OCI-LY3 (cell line): Measurements from ENCODE around the gene DYNLT5.

Experiments used
- H2AFZ ChIP-seq: fragments of 200-600, 300-600 bp; shearing (Covaris generic); 2 replicates; pipeline ENCODE4 v1.6.0; 2014; ENCODE audit warnings: antibody characterized with exemption, low read depth, low read length
- H3K27ac ChIP-seq: fragments of 200-600, 300-600 bp; sonication (generic); 2 replicates; pipeline ENCODE4 v1.5.1; 2014; ENCODE audit warnings: mild to moderate bottlenecking, low read length, moderate library complexity, mixed read lengths
- H3K27me3 ChIP-seq: fragments of 200-600, 300-600 bp; sonication (generic); 2 replicates; pipeline ENCODE4 v1.6.1; 2014; ENCODE audit warnings: low read depth, low read length, mixed read lengths
- H3K36me3 ChIP-seq: fragments of 200-600, 300-600 bp; sonication (generic); replicated peaks from 2 replicates; pipeline ENCODE3; 2014; ENCODE audit warnings: low read depth, low read length, mixed read lengths
- H3K4me1 ChIP-seq: fragments of 300-600, 200-600 bp; sonication (generic); 2 replicates; pipeline ENCODE4 v1.6.1; 2014; ENCODE audit warnings: low read length, mixed read lengths
- H3K4me2 ChIP-seq: fragments of 200-600, 300-600 bp; sonication (generic); 2 replicates; pipeline ENCODE4 v1.6.1; 2014; ENCODE audit warnings: low read length, mixed read lengths
- H3K4me3 ChIP-seq: fragments of 300-600, 200-600 bp; sonication (generic); 2 replicates; pipeline ENCODE4 v1.5.1; 2014; ENCODE audit warnings: antibody characterized with exemption, mild to moderate bottlenecking, low read length, moderate library complexity
- H3K79me2 ChIP-seq: fragments of 300-600, 200-600 bp; shearing (Covaris generic); 2 replicates; pipeline ENCODE4 v1.6.1; 2014; ENCODE audit warnings: mild to moderate bottlenecking, low read length, mixed read lengths
- H3K9ac ChIP-seq: fragments of 300-600, 200-600 bp; shearing (Covaris generic); 2 replicates; pipeline ENCODE4 v1.6.0; 2014; ENCODE audit warnings: mild to moderate bottlenecking, low read length, moderate library complexity
- H3K9me3 ChIP-seq: fragments of 200-600, 300-600 bp; shearing (Covaris generic); 2 replicates; pipeline ENCODE4 v1.6.1; 2014; ENCODE audit warnings: low read length, mixed read lengths; ENCODE audit not compliant: insufficient read depth
- H4K20me1 ChIP-seq: fragments of 200-600, 300-600 bp; sonication (generic); 2 replicates; pipeline ENCODE4 v1.6.1; 2016; ENCODE audit warnings: low read length, mixed read lengths; ENCODE audit not compliant: insufficient read depth
- EZH2phosphoT487 ChIP-seq: fragments of 200-600 bp; shearing (Covaris generic); IDR thresholded peaks from 2 replicates; pipeline ENCODE4 v1.6.1; 2018; ENCODE audit warnings: antibody characterized with exemption, mixed run types, low read depth
- TF ChIP-seq, protein P1 (sequence below): fragments of 200-600, 300-600 bp; sonication (generic); IDR thresholded peaks from 2 replicates; pipeline ENCODE4 v1.5.1; 2014; ENCODE audit warnings: antibody characterized with exemption, low read length, low read depth

Gene DYNLT5

DNA sequence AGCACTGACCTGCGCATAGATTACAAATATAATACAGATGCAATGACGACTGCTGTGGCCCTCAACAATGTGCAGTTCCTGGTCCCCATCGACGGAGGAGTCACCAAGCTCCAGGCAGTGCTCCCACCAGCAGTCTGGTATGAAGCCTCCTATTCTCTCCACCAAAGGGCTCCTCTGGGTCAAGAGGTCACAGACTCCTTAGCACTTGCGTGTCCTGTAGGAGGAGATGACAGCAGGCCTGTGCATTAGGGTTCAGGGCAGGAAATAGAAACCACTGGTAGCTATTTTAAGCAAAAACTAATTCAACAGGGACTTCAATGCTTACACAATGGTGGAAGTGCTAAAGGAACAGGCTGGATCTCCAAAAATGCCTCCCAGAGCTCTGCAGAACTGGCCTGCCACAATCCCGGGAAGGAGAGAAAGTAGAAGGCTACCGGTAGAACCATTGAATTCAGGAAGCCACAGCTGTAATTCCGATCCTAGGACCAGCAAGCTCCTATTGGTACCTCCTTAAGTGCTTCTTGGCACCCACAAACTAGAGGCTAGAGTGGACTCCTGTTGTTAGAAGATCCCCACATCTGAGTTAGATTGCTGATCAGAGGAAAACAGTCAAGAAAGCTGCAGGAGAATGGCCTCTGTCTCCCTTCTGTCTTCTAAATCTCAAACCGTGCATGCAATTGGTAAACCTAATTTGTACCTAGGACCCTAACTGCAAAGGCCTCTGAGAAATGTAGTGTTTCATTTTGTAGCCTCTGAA is 12.7 kb upstream of the DYNLT5 start:
- Histone ChIP-seq H3K9me3 (no peaks in the 10 kb centered on the region), H4K20me1 (no peaks in the 10 kb centered on the region), H3K27me3 (no peaks in the 10 kb centered on the region), H3K36me3 (no peaks in the 10 kb centered on the region), H2AFZ (no peak overlapping the region), H3K4me2 (no peak overlapping the region), H3K27ac (no peak overlapping the region), H3K79me2 (no peaks in the 10 kb centered on the region), H3K4me1 (no peaks in the 10 kb centered on the region), H3K9ac (no peak overlapping the region), H3K4me3 (no peak overlapping the region)
- TF ChIP-seq, protein P1, sequence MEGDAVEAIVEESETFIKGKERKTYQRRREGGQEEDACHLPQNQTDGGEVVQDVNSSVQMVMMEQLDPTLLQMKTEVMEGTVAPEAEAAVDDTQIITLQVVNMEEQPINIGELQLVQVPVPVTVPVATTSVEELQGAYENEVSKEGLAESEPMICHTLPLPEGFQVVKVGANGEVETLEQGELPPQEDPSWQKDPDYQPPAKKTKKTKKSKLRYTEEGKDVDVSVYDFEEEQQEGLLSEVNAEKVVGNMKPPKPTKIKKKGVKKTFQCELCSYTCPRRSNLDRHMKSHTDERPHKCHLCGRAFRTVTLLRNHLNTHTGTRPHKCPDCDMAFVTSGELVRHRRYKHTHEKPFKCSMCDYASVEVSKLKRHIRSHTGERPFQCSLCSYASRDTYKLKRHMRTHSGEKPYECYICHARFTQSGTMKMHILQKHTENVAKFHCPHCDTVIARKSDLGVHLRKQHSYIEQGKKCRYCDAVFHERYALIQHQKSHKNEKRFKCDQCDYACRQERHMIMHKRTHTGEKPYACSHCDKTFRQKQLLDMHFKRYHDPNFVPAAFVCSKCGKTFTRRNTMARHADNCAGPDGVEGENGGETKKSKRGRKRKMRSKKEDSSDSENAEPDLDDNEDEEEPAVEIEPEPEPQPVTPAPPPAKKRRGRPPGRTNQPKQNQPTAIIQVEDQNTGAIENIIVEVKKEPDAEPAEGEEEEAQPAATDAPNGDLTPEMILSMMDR: no peak
- TF ChIP-seq EZH2phosphoT487: no peak

DNA sequence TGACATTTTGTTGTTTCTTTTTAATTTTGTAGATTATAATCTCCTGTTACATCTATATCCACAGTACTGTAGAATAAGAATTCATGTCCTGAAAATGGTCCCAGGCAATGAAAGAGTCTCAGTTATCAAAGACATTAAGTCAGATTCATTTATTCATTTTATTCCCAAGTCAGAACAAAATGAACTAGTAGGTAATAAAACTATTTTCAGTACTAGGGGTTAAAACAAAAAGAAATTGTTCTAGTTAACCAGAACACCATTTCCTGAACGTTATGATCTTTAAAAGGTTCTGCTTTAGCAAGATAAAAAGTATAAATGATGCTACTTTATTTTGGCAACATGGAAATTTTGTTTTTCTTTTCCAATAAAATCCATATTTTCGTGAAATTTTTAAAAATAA is 6.8 kb upstream of the DYNLT5 start:
- Histone ChIP-seq H3K9me3 (no peaks in the 10 kb centered on the region), H3K4me2 (no peak overlapping the region), H3K9ac (no peak overlapping the region), H2AFZ (no peak overlapping the region), H3K4me3 (no peak overlapping the region), H3K27ac (no peak overlapping the region), H4K20me1 (no peaks in the 10 kb centered on the region), H3K36me3 (no peaks in the 10 kb centered on the region), H3K79me2 (no peaks in the 10 kb centered on the region), H3K27me3 (no peaks in the 10 kb centered on the region), H3K4me1 (no peaks in the 10 kb centered on the region)
- no peak for TF ChIP-seq EZH2phosphoT487
- TF ChIP-seq, protein P1: no peak

DNA sequence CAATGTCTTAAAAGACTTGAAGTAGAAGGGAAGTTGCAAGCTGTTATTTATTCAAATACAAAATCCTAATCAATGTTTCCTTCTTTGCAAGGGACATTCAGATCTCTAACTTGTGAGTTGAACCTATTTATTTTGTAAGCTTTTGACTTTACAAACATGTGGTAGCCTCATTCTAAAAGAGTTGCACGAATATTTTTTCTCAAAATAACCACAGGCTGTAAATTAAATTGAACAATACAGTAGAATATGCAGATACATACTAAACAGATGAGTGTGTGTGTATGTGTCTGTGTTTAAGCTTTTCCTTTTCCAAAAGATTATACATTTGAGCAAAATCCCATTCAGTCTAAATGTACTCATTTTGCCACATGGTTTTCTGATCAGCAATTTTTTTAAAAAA is 4.8 kb upstream of the DYNLT5 start:
- H2AFZ ChIP-seq: no peak overlapping the region
- H3K4me2 ChIP-seq: no peak overlapping the region
- no peaks in the 10 kb centered on the region for H3K27me3 ChIP-seq
- H3K4me3 ChIP-seq: no peak overlapping the region
- no peaks in the 10 kb centered on the region for H3K36me3 ChIP-seq
- no peaks in the 10 kb centered on the region for H3K4me1 ChIP-seq
- no peaks in the 10 kb centered on the region for H4K20me1 ChIP-seq
- TF ChIP-seq EZH2phosphoT487: no peak
- TF ChIP-seq, protein P1: no peak
- no peaks in the 10 kb centered on the region for H3K79me2 ChIP-seq
- H3K9ac ChIP-seq: no peak overlapping the region
- H3K9me3 ChIP-seq: no peaks in the 10 kb centered on the region
- H3K27ac ChIP-seq: no peak overlapping the region

DNA sequence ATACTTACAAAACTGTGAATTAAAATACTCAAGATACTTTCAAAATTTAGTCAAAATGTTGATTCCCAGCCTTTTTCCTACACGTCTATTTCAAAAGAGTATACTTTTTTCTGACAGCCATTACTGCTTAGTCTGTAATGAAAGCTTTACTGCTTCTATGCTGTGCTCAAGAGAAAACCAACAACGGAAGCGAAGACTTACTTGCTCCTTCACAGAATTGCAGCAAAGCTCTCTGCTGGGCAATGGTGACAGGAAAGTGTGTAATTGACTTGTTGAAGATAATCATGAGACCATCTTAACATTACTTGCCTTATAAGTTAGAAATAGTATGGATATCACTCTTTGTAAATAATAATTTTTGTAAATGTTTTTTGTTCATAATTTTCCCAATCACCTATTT is 1.7 kb upstream of the DYNLT5 start:
- no peak overlapping the region for H3K9ac ChIP-seq
- no peaks in the 10 kb centered on the region for H3K4me1 ChIP-seq
- H3K27ac ChIP-seq: no peak overlapping the region
- no peaks in the 10 kb centered on the region for H4K20me1 ChIP-seq
- H3K4me3 ChIP-seq: no peak overlapping the region
- no peaks in the 10 kb centered on the region for H3K79me2 ChIP-seq
- H2AFZ ChIP-seq: no peak overlapping the region
- no peaks in the 10 kb centered on the region for H3K9me3 ChIP-seq
- no peak for TF ChIP-seq EZH2phosphoT487
- TF ChIP-seq, protein P1: no peak
- H3K27me3 ChIP-seq: no peaks in the 10 kb centered on the region
- H3K4me2 ChIP-seq: no peak overlapping the region
- no peaks in the 10 kb centered on the region for H3K36me3 ChIP-seq
